MG63 (cell line): Measurements from ENCODE around the gene PIP4K2B. TPM values are rescaled to one million over a fixed set of nuclear protein-coding genes. Genes with fewer than 3 reads are reported as not detected.
"Not testable (repeated sequence)": the region's sequence is repeated elsewhere in the genome, so short reads cannot be mapped to it uniquely, and the experiment has no call there.

Source experiments
- DNase-seq: peaks from one replicate; pipeline ENCODE4 v3.0.0-alpha.2; 2020
- H3K27me3 ChIP-seq: fragments of 250-450 bp; sonication (Bioruptor Pico); 2 replicates; pipeline ENCODE4 v1.5.1; 2020; ENCODE audit warnings: mild to moderate bottlenecking, moderate library complexity
- H3K36me3 ChIP-seq: fragments of 250-450 bp; sonication (Bioruptor Pico); 2 replicates; pipeline ENCODE4 v1.5.1; 2020; ENCODE audit warnings: mild to moderate bottlenecking, moderate library complexity
- H3K4me3 ChIP-seq: fragments of 250-450 bp; sonication (Bioruptor Pico); 2 replicates; pipeline ENCODE4 v1.5.1; 2020; ENCODE audit warnings: mild to moderate bottlenecking, moderate library complexity
- H3K9me3 ChIP-seq: fragments of 250-450 bp; sonication (Bioruptor Pico); 2 replicates; pipeline ENCODE4 v1.5.1; 2020; ENCODE audit warnings: mild to moderate bottlenecking, moderate library complexity
- total RNA-seq: library from RNA; depleted of rRNA; stranded (reverse); fragments of >200 nt; shearing (Covaris generic); gene quantifications from 2 replicates; pipeline ENCODE4 v1.2.3, GENCODE V29; 2014; ENCODE audit warnings: low replicate concordance; rRNA removed

The PIP4K2B gene
- 49.1 and 73.8 TPM in 2 replicates for total RNA-seq

DNA sequence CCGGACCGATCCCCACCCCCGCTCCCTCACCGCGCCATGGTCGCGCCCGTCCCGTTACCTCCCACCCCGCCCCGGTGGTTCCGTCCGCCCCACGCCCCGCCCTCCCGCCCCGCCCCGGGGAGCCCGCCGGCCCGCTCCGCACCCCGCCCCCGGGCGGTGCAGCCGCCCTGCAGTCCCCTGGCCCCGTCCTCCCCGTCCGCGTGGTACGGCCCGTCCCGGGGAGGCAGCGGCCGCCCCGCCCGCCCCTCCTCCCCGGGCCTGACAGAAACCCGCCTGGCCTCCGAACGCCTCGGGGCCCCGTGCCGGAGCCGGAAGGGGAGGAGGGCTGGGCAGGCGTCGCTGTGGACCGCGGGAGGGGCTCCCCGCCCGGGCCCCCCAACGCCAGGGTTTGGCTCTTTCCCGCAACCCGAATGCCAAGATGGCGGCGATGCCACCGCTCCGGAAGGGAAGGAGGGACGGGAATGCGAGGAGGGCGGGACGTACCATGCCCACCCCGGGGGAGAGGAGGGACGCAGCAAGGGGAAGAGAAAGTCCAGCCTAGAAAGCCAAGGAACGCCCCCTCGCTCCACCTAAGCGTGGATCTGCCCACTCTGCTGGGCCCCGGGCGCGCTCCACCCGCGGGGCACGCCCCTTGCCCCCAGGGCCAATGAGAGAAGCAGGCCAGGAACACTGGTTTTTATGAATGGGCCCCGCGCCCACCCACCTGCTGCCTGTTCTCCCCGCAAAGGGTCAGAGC lies at the start of gene PIP4K2B:
Gene PIP4K2B (minus strand): TSS at position 56 of the 736 bp plus-strand sequence. CDS start 132 bp downstream, outside the sequence.
- H3K27me3 ChIP-seq: no peaks in the 10 kb centered on the region
- peak within 1 kb of the TSS; percentile 85 for H3K4me3 ChIP-seq
- no peaks in the 10 kb centered on the region for H3K9me3 ChIP-seq
- peak; percentile 99 for DNase-seq
- peaks cover 53% of the 10 kb centered on the region for H3K36me3 ChIP-seq

DNA sequence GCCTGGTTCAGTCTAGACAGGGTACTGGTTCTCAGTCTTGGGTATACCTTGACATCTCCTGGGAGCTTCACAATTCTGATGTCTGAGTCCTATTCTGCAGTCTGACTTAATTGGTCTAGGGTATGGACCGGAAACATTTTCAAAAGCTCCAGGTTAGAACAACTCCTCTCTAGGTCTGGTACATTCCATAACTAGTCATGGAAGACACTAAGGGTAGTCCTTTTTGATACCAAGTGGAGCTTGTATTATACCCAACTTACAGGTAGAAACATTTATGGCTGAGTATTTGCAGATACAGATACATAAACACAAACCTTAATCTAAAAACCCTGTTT lies 49.2 kb upstream of the PIP4K2B start:
- Histone ChIP-seq H3K9me3 (no peaks in the 10 kb centered on the region), H3K27me3 (no peaks in the 10 kb centered on the region), H3K36me3 (peaks cover 68% of the 10 kb centered on the region), H3K4me3 (no peak overlapping the region)
- DNase-seq: no peak

DNA sequence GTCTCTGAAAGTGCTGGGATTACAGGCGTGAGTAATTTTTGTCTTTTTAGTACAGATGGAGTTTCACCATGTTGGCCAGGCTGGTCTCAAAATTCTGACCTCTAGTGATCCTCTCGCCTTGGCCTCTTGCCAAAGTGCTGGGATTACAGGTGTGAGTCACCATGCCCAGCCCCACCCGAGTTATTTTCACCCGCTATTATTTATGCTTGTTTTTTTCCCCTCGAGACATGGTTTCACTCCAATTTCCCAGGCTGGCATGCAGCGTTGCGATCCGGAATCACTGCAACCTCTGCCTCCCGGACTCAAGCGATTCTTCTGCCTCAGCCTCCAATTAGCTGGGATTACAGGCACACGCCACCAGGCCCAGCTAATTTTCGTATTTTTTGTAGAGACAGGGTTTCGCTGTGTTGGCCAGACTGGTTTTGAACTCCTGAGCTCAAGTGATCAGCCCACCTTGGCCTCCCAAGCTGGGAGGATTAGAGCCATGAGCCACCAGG lies 45.0 kb upstream of the PIP4K2B start:
- Histone ChIP-seq H3K4me3 (peak overlapping the region; percentile 20), H3K9me3 (no peaks in the 10 kb centered on the region), H3K36me3 (peaks cover 27% of the 10 kb centered on the region), H3K27me3 (no peaks in the 10 kb centered on the region)
- DNase-seq: peak; percentile 68

DNA sequence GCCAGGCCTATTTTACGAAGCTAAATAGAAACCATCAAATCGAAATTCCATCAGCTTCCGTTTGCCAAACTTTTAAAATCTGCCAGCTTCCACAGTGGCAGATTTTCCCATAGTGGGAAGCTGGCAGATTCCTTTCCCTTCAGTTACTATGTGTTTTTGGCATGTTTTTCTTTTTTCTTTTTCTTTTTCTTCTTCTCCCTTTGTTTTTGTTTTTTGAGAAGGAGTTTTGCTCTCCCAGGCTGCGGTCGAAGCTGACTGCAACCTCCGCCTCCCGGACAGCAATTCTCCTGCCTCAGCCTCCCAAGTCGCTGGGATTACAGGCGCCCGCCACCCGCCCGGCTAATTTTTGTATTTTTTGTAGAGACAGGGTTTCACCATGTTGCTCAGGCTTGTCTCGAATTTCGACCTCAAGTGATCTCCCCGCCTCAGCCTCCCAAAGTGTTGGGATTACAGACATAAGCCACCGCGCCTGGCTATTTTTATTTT lies 26.4 kb upstream of the PIP4K2B start:
- H3K4me3 ChIP-seq: peak overlapping the region; percentile 71
- peaks cover 18% of the 10 kb centered on the region for H3K36me3 ChIP-seq
- no peak for DNase-seq
- H3K27me3 ChIP-seq: no peaks in the 10 kb centered on the region
- H3K9me3 ChIP-seq: no peaks in the 10 kb centered on the region

DNA sequence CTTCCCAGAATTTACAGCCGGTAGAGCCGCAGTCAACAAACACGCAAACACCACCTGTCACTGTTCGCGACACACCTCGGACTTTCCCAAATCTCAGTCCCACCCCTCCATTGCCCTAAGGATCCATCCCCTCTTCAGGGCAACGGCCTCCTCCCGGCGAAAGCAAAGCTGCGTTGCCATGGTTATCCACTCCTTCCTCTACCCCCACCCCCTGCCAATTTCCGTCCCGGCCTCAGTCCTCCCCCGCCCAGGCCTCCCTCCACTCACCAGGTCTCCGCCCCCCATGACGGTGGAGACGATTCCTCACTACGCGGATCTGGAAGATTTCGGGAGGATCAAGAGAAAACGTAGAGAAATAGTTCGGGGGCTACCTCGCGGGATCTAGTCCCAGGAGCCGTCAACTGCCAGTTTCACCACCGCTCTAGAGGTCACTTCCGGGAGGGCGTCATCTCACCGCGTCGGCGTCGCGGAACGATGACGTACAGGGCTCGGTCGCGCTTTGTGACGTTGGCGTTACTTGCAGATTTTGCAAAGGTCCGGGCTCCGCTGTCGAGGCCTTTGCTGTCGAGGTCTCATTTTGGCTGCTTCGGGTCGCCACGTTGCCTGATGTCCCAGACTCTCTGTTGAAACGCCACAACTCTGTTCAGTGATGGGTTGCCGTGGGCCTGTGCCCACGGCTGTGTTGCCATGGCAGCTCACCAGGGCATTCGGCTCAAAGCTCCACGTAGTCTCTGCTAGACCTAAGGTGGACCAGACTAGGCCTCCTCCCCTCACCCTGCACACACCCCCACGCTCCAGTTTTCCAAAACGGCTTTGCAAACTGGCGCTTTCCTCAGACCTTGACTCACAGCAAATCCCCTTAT lies 25.8 kb upstream of the PIP4K2B start, which contains the start of gene CWC25:
Gene CWC25 (minus strand): TSS at position 423 of the 863 bp plus-strand sequence. CDS start 138 bp downstream, at position 285.
- Histone ChIP-seq H3K9me3 (no peaks in the 10 kb centered on the region), H3K27me3 (no peaks in the 10 kb centered on the region), H3K36me3 (peaks cover 25% of the 10 kb centered on the region), H3K4me3 (peak within 1 kb of the TSS; percentile 71)
- peak; percentile 92 for DNase-seq

DNA sequence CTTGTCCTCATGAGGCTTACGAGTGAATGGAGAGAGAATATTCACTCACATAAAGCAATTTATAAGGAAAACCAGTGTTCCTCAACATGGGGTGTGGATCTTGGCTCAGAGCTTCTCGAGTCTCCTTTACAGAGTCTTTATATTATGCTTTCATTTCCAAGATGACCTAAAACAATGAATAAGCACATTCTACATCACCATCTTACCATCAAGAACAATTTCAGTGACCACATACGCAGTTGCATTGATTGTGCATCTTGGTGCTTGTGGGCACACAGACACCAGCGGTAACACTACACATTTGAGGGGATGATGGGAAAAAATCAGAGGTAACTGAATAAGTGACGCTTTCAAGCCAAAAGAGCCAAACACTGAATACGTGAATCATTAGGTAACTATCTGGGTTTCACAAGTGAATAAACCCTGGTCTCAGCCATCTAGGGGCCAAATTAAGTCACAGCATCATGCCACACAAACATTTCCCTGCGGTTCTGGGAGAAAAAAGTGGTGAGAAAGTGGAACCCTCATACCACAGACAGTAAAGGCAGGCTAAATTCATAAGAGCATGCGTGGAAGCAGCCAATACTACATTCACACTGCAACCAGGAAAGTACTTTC lies 16.3 kb upstream of the PIP4K2B start:
- Histone ChIP-seq H3K27me3 (no peaks in the 10 kb centered on the region), H3K9me3 (no peaks in the 10 kb centered on the region), H3K36me3 (peaks cover 78% of the 10 kb centered on the region), H3K4me3 (no peak overlapping the region)
- DNase-seq: no peak

DNA sequence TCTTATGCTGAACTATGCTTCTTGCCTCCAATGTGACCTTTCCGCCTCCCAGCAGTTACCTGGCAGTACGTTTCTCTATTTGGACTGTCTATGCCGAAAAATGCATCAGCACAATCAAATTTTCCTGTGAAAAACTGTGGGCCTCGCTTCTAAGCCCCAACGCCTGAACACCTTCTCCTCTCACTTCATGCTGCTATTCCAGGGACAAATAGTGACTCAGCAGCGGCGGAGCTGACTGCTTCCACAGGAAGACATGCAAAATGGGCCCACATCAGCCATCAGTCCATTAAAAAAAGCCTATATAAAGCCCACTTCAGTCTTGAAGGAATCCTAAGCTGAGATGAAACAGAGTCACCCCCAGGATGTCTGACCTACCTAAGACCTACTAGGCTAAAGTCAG lies 10.5 kb upstream of the PIP4K2B start:
- Histone ChIP-seq H3K36me3 (peaks cover 76% of the 10 kb centered on the region), H3K4me3 (no peak overlapping the region), H3K27me3 (no peaks in the 10 kb centered on the region), H3K9me3 (no peaks in the 10 kb centered on the region)
- no peak for DNase-seq

DNA sequence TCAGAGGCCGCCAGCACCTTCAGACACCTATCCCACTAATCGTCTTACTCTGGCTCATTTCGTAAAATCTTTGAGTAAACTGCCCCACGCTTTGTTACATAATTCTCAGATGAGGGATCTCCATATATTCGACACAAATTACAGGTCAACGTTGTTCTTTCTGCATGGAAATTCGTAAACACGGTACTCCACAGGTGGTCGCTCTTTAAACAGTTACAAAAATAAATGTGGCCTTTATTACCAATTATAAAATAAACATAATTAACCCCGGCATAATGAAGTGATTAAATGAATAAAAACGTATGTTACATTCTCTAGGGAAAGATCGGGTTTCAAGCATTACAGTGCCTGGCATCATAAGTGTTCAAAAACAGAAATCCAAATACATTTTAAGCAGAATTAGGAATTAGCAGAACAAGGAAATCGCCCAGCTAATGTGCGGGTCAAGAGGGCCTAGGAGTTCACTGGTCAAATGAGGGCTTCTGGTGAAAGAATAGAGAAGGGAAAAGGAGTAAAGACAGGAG lies 943 bp upstream of the PIP4K2B start:
- no peak for DNase-seq
- Histone ChIP-seq H3K4me3 (peak overlapping the region; percentile 85), H3K9me3 (no peaks in the 10 kb centered on the region), H3K36me3 (peaks cover 56% of the 10 kb centered on the region), H3K27me3 (no peaks in the 10 kb centered on the region)

DNA sequence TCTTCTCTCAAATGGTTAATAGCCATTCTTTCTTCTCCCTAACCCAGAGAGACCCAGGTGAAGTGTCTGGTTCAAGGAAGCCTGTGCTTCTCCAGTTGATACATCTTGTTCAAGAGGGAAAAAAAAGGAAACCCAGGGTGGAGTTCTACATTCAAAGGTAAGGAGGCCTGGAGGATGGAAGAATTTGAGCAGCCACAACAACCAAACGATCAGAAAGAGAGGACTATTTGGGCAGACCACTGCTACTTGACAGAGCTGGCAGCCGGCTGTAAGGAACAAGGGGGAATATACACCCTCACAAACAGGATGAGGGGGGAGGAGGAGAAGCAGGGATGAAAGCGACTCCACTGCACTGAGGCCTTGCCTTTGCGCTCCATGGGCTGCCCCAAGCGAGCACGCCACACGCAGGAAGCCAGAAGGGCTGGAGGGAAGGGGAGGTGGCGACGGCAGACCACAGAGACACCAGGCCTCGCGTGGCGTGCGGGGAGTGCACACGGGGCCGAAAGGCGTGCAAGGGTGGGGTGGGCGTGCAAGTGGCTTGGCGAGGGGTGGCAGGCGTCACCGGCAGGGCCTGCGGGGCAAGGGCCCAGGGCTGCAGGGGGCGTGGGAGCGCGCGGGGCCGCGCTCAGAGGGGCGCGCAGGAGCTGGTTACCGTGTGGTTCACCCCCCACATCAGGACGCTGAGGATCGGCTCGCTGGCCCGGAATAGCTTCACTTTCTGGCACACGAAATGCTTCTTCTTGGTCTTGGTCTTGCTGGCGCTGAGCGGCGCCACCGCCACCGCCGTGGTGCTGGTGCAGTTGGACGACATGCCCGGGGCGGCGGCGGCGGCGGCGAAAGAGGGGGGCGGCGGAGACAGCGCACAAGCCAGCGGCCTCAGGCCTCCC lies 499 bp downstream of the PIP4K2B start:
- no peaks in the 10 kb centered on the region for H3K9me3 ChIP-seq
- no peaks in the 10 kb centered on the region for H3K27me3 ChIP-seq
- peaks cover 49% of the 10 kb centered on the region for H3K36me3 ChIP-seq
- H3K4me3 ChIP-seq: peak overlapping the region; percentile 85
- peak; percentile 58 for DNase-seq

DNA sequence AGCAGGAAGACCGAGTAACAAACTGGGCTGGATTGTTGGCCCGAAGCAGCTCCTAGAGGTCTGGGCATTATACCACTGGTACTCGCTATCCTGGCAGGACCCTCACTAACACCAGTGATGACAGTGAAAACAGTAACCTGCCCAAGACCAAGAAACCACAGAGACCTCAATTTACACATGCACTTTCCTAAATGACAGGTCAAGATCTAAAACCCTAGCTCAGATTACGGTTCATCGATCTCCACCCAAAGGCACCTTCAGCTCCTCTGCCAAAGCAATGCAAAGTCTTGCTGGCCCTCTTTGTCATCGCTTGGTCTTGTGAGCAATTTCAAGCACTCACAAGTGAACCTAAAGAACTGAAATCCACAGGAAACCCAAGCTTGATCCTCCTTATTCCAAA lies 1.5 kb downstream of the PIP4K2B start:
- H3K9me3 ChIP-seq: no peaks in the 10 kb centered on the region
- peaks cover 45% of the 10 kb centered on the region for H3K36me3 ChIP-seq
- H3K4me3 ChIP-seq: peak overlapping the region; percentile 85
- no peak for DNase-seq
- H3K27me3 ChIP-seq: no peaks in the 10 kb centered on the region

DNA sequence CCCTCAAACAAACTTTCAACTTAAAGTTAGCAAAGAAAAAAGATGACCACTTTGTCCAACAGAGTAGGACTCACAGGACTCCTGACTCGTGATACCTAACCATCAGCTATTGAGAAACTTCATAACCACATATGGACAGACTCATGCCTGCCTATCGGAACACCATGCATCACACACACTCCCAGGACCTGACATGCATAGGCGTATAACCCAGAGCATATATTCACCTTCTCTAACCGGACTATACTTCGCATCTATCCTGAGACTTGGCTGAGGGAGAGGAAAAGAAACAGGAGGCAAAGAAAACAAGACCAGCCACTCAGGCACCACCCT lies 2.2 kb downstream of the PIP4K2B start:
- DNase-seq: no peak
- Histone ChIP-seq H3K36me3 (peaks cover 41% of the 10 kb centered on the region), H3K9me3 (no peaks in the 10 kb centered on the region), H3K27me3 (no peaks in the 10 kb centered on the region), H3K4me3 (no peak overlapping the region)

DNA sequence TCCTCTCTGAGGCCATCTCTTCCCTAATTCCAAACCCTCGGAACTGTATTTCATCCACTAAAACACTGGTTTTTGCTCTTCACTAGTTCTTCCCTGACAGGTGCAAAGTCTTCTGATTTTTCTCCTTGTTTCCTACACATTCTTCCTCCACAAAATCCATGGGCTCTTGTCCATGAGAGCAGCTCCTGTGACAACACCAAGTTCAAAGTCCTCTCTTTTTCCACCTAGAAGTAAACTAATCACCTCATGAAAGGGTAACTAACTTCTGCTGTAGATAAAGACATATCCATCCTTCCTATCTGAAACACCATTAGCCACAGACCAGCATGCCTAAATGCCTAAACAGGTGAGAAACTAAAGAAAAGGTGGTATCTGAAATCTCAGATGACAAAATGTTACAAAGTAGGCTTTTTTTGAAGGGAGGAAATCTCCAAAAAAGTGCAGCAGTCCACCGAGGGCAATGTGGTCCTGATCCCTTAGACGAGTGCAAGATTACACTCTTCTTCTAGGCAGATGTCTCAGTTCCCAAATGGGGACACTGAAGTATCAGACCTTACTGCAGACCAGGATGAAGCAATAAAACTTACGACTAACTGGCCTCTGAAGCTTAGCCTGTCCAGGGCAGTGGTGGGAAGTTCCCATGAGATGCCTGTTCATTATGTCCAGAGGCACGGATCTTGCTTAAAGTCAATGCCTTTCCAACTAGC lies 2.8 kb downstream of the PIP4K2B start:
- DNase-seq: no peak
- Histone ChIP-seq H3K4me3 (no peak overlapping the region), H3K27me3 (no peaks in the 10 kb centered on the region), H3K9me3 (no peaks in the 10 kb centered on the region), H3K36me3 (peaks cover 36% of the 10 kb centered on the region)

DNA sequence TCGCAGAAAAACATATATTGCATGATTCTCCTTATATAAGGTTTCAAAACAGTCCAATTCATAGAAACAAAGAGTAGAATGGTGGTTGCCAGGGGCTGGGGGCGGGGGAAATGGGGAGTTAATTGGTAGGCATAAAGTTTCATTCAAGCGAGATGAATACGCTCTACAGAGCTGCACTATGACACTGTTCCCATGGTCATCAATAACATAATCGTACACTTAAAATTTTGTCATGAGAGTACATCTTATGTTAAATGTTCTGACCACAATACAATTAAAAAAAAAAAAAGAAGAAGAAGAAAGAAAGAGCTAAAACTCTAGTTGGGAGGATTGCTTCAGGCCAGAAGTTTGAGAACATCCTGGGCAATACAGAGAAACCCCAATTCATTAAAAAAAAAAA lies 5.1 kb downstream of the PIP4K2B start:
- no peaks in the 10 kb centered on the region for H3K9me3 ChIP-seq
- H3K27me3 ChIP-seq: no peaks in the 10 kb centered on the region
- no peak for DNase-seq

DNA sequence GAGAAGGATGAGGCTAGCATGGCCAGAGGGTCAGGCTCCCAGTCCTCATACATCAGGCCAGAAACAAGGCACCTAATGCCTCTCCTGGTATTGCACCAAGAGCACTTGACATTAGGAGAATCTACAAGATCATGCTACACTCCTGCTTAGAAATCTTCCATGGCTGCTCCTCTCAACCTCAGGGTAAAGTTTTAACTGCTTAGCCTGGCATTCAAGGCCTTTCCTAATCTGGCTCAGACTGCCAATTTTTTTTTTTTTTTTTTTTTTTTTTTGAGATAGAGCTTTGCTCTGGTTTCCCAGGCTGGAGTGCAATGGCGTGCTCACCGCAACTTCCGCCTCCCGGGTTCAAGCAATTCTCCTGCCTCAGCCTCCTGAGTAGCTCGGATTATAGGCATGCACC lies 8.2 kb downstream of the PIP4K2B start:
- no peak for DNase-seq
- Histone ChIP-seq H3K27me3 (no peaks in the 10 kb centered on the region), H3K36me3 (peaks cover 38% of the 10 kb centered on the region), H3K9me3 (no peaks in the 10 kb centered on the region), H3K4me3 (no peak overlapping the region)

More for the DNA sequence above, 5.1 kb downstream of the PIP4K2B start:
- Histone ChIP-seq H3K4me3 (no peak overlapping the region), H3K36me3 (peaks cover 29% of the 10 kb centered on the region)

DNA sequence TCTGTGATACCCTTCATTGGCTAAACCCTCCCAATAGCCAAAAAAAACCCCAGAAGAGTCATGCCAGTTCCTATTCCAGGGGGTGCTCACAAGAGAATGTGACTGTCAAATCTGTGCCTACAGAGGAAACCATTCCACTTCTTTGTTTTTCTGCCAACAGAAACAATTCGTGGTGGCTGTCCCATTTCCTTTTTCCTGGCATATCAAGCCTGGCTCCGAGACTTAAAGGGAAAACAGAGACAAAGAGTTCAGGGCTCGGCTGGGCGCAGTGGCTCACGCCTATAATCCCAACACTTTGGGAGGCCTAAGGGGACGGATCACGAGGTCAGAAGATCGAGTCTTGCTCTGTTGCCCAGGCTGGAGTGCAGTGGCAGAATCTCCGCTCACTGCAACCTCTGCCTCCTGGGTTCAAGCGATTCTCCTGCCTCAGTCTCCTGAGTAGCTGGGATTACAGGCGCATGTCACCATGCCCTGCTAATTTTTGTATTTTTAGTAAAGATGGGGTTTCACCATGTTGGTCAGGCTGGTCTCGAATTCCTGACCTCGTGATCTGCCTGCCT lies 9.1 kb downstream of the PIP4K2B start:
- H3K9me3 ChIP-seq, H3K27me3 ChIP-seq, DNase-seq, H3K4me3 ChIP-seq: not testable (repeated sequence)
- peaks cover 40% of the 10 kb centered on the region for H3K36me3 ChIP-seq
